Memory B cell (primary cell): ENCODE results near the gene ACOT7.

Experiments
- ATAC-seq: fragments of 150-1000 bp; cut with Tn5 transposase; 2 replicates; pipeline ENCODE4 v1.10.0; 2021; ENCODE audit warnings: low read depth, mild to moderate bottlenecking, moderate library complexity
- DNase-seq, 2 donors: peaks; one replicate each; pipeline ENCODE4 v3.0.0; 2022; ENCODE audit warnings: low spot score in 2 of 2
- H3K27ac Mint-ChIP-seq: one replicate; pipeline ENCODE4 v1.8.0; 2022; ENCODE audit warnings: mild to moderate bottlenecking, moderate library complexity, mixed read lengths
- H3K27me3 Mint-ChIP-seq: one replicate; pipeline ENCODE4 v1.8.0; 2022; ENCODE audit warnings: mixed read lengths
- H3K36me3 Mint-ChIP-seq: one replicate; pipeline ENCODE4 v1.8.0; 2022; ENCODE audit warnings: mild to moderate bottlenecking, mixed read lengths
- H3K4me1 Mint-ChIP-seq: one replicate; pipeline ENCODE4 v1.8.0; 2022; ENCODE audit warnings: mixed read lengths
- H3K4me3 Mint-ChIP-seq: one replicate; pipeline ENCODE4 v1.8.0; 2022; ENCODE audit warnings: mild to moderate bottlenecking, moderate library complexity, mixed read lengths
- H3K9me3 Mint-ChIP-seq: one replicate; pipeline ENCODE4 v1.8.0; 2022; ENCODE audit warnings: mixed read lengths

Gene ACOT7

GRCh38 chr1:6299557-6300165 lies 93.9 kb downstream of the ACOT7 start:
- ATAC-seq (no peak), DNase-seq (no peak)
- H3K27ac Mint-ChIP-seq, result no peak overlapping the region
- no peaks in the 10 kb centered on the region for H3K27me3 Mint-ChIP-seq
- H3K4me3 Mint-ChIP-seq, result no peak overlapping the region
- H3K9me3 Mint-ChIP-seq, result no peaks in the 10 kb centered on the region
- no peaks in the 10 kb centered on the region for H3K4me1 Mint-ChIP-seq
- no peaks in the 10 kb centered on the region for H3K36me3 Mint-ChIP-seq

- H3K27ac Mint-ChIP-seq, result no peak overlapping the region
- no peaks in the 10 kb centered on the region for H3K9me3 Mint-ChIP-seq
- no peaks in the 10 kb centered on the region for H3K27me3 Mint-ChIP-seq
- no peak for ATAC-seq
- H3K4me3 Mint-ChIP-seq, result no peak overlapping the region
- H3K36me3 Mint-ChIP-seq, result peaks cover under 1% of the 10 kb centered on the region
- H3K4me1 Mint-ChIP-seq, result no peaks in the 10 kb centered on the region
- no peak for DNase-seq
Observed at GRCh38 chr1:6298940-6299465, 94.6 kb downstream of the ACOT7 start.

GRCh38 chr1:6298530-6298929 lies 95.0 kb downstream of the ACOT7 start:
- Mint-ChIP-seq H3K27me3 (no peaks in the 10 kb centered on the region), H3K9me3 (no peaks in the 10 kb centered on the region), H3K4me1 (no peaks in the 10 kb centered on the region), H3K36me3 (peaks cover 2% of the 10 kb centered on the region), H3K4me3 (no peak overlapping the region), H3K27ac (no peak overlapping the region)
- ATAC-seq (no peak), DNase-seq (no peak)

- Mint-ChIP-seq H3K36me3 (peaks cover 2% of the 10 kb centered on the region), H3K27me3 (no peaks in the 10 kb centered on the region), H3K9me3 (no peaks in the 10 kb centered on the region), H3K4me3 (no peak overlapping the region), H3K27ac (no peak overlapping the region), H3K4me1 (no peaks in the 10 kb centered on the region)
- no peak for ATAC-seq
- no peak for DNase-seq
Observed at GRCh38 chr1:6295910-6296309, 97.7 kb downstream of the ACOT7 start.

GRCh38 chr1:6294890-6295556 lies 98.5 kb downstream of the ACOT7 start:
- peaks cover 2% of the 10 kb centered on the region for H3K36me3 Mint-ChIP-seq
- no peaks in the 10 kb centered on the region for H3K4me1 Mint-ChIP-seq
- ATAC-seq (no peak), DNase-seq (no peak)
- H3K27ac Mint-ChIP-seq, result no peak overlapping the region
- no peaks in the 10 kb centered on the region for H3K27me3 Mint-ChIP-seq
- H3K9me3 Mint-ChIP-seq, result no peaks in the 10 kb centered on the region
- H3K4me3 Mint-ChIP-seq, result no peak overlapping the region

- Mint-ChIP-seq H3K9me3 (no peaks in the 10 kb centered on the region), H3K36me3 (peaks cover 2% of the 10 kb centered on the region), H3K27ac (no peak overlapping the region), H3K27me3 (no peaks in the 10 kb centered on the region), H3K4me1 (no peaks in the 10 kb centered on the region), H3K4me3 (no peak overlapping the region)
- no peak for ATAC-seq
- no peak for DNase-seq
Observed at GRCh38 chr1:6294080-6294889, 99.3 kb downstream of the ACOT7 start.

GRCh38 chr1:6292102-6292501 lies 101.5 kb downstream of the ACOT7 start:
- Mint-ChIP-seq H3K9me3 (no peaks in the 10 kb centered on the region), H3K27ac (no peak overlapping the region), H3K4me1 (no peaks in the 10 kb centered on the region), H3K4me3 (no peak overlapping the region), H3K27me3 (no peaks in the 10 kb centered on the region), H3K36me3 (peaks cover 2% of the 10 kb centered on the region)
- ATAC-seq (no peak), DNase-seq (no peak)

- H3K4me3 Mint-ChIP-seq, result no peak overlapping the region
- H3K27ac Mint-ChIP-seq, result no peak overlapping the region
- no peaks in the 10 kb centered on the region for H3K9me3 Mint-ChIP-seq
- no peaks in the 10 kb centered on the region for H3K36me3 Mint-ChIP-seq
- H3K4me1 Mint-ChIP-seq, result no peaks in the 10 kb centered on the region
- H3K27me3 Mint-ChIP-seq, result no peaks in the 10 kb centered on the region
- DNase-seq (no peak), ATAC-seq (no peak)
Observed at GRCh38 chr1:6288665-6289064, 104.9 kb downstream of the ACOT7 start.

GRCh38 chr1:6288026-6288425 lies 105.5 kb downstream of the ACOT7 start:
- Mint-ChIP-seq H3K27me3 (no peaks in the 10 kb centered on the region), H3K4me3 (no peak overlapping the region), H3K4me1 (no peaks in the 10 kb centered on the region), H3K36me3 (no peaks in the 10 kb centered on the region), H3K27ac (no peak overlapping the region), H3K9me3 (no peaks in the 10 kb centered on the region)
- ATAC-seq, result no peak
- no peak for DNase-seq

- H3K36me3 Mint-ChIP-seq, result no peaks in the 10 kb centered on the region
- no peaks in the 10 kb centered on the region for H3K4me1 Mint-ChIP-seq
- DNase-seq, result no peak
- H3K27ac Mint-ChIP-seq, result no peak overlapping the region
- H3K9me3 Mint-ChIP-seq, result no peaks in the 10 kb centered on the region
- no peak overlapping the region for H3K4me3 Mint-ChIP-seq
- no peak for ATAC-seq
- H3K27me3 Mint-ChIP-seq, result no peaks in the 10 kb centered on the region
Observed at GRCh38 chr1:6287431-6287886, 106.1 kb downstream of the ACOT7 start.

- no peaks in the 10 kb centered on the region for H3K27me3 Mint-ChIP-seq
- no peaks in the 10 kb centered on the region for H3K36me3 Mint-ChIP-seq
- DNase-seq, result no peak
- H3K4me3 Mint-ChIP-seq, result no peak overlapping the region
- no peak overlapping the region for H3K27ac Mint-ChIP-seq
- H3K9me3 Mint-ChIP-seq, result no peaks in the 10 kb centered on the region
- no peak for ATAC-seq
- H3K4me1 Mint-ChIP-seq, result no peaks in the 10 kb centered on the region
Observed at GRCh38 chr1:6287029-6287428, 106.5 kb downstream of the ACOT7 start.

GRCh38 chr1:6286266-6286665 lies 107.3 kb downstream of the ACOT7 start:
- Mint-ChIP-seq H3K27me3 (no peaks in the 10 kb centered on the region), H3K27ac (no peak overlapping the region), H3K36me3 (no peaks in the 10 kb centered on the region), H3K4me1 (no peaks in the 10 kb centered on the region), H3K9me3 (no peaks in the 10 kb centered on the region), H3K4me3 (no peak overlapping the region)
- ATAC-seq (no peak), DNase-seq (no peak)

GRCh38 chr1:6285336-6285735 lies 108.2 kb downstream of the ACOT7 start:
- ATAC-seq, result no peak
- Mint-ChIP-seq H3K27me3 (no peaks in the 10 kb centered on the region), H3K27ac (no peak overlapping the region), H3K36me3 (no peaks in the 10 kb centered on the region), H3K9me3 (no peaks in the 10 kb centered on the region), H3K4me3 (no peak overlapping the region), H3K4me1 (no peaks in the 10 kb centered on the region)
- no peak for DNase-seq

GRCh38 chr1:6282577-6283270 lies 110.8 kb downstream of the ACOT7 start:
- H3K9me3 Mint-ChIP-seq, result no peaks in the 10 kb centered on the region
- no peaks in the 10 kb centered on the region for H3K4me1 Mint-ChIP-seq
- ATAC-seq (no peak), DNase-seq (no peak)
- no peaks in the 10 kb centered on the region for H3K27me3 Mint-ChIP-seq
- no peaks in the 10 kb centered on the region for H3K36me3 Mint-ChIP-seq
- no peak overlapping the region for H3K4me3 Mint-ChIP-seq
- no peak overlapping the region for H3K27ac Mint-ChIP-seq
